Natural killer cell (primary cell): ENCODE measurements around the gene TTC7B. TPM values are rescaled to one million over a fixed set of nuclear protein-coding genes. Genes with fewer than 3 reads are reported as not detected.

ENCODE experiments used
- ATAC-seq, 3 donors: fragments of 150-1000 bp in 2 of 3; fragments of 200-7000 bp in 1 of 3; cut with Tn5 transposase; 1 replicate in 1 of 3; 2 replicates in 2 of 3; pipeline ENCODE4 v1.10.0; 2021; ENCODE audit warnings: mild to moderate bottlenecking in 2 of 3, moderate library complexity in 2 of 3
- DNase-seq, 2 donors: peaks; one replicate each; pipeline versions ENCODE4 v3.0.0 to v3.0.0-alpha.2; 2013 to 2021; ENCODE audit warnings: mixed read lengths in 1 of 2
- H3K27ac ChIP-seq: one replicate; pipeline ENCODE4 v1.5.1; 2013; ENCODE audit warnings: mild to moderate bottlenecking, low read length
- H3K27me3 ChIP-seq: one replicate; pipeline ENCODE4 v1.6.1; 2013; ENCODE audit warnings: low read length; ENCODE audit not compliant: control insufficient read depth, insufficient read depth
- H3K36me3 ChIP-seq: one replicate; pipeline ENCODE4 v1.6.1; 2013; ENCODE audit warnings: low read length; ENCODE audit not compliant: control insufficient read depth, insufficient read depth
- H3K4me1 ChIP-seq: one replicate; pipeline ENCODE4 v1.6.1; 2013; ENCODE audit warnings: low read length; ENCODE audit not compliant: control insufficient read depth, insufficient read depth
- H3K4me3 ChIP-seq: one replicate; pipeline ENCODE4 v1.5.1; 2013; ENCODE audit warnings: low read length
- H3K9me3 ChIP-seq: one replicate; pipeline ENCODE4 v1.6.1; 2013; ENCODE audit warnings: low read length; ENCODE audit not compliant: control insufficient read depth, insufficient read depth
- H3K27ac Mint-ChIP-seq, 2 donors: one replicate each; pipeline ENCODE4 v1.8.0; 2022; ENCODE audit warnings: mild to moderate bottlenecking in 2 of 2, mixed read lengths in 2 of 2, moderate library complexity in 1 of 2
- H3K27me3 Mint-ChIP-seq, 2 donors: one replicate each; pipeline ENCODE4 v1.8.0; 2022; ENCODE audit warnings: low read depth in 2 of 2, mixed read lengths in 2 of 2
- H3K36me3 Mint-ChIP-seq: one replicate; pipeline ENCODE4 v1.8.0; 2022; ENCODE audit warnings: mixed read lengths
- H3K4me1 Mint-ChIP-seq, 2 donors: one replicate each; pipeline ENCODE4 v1.8.0; 2022; ENCODE audit warnings: mixed read lengths in 2 of 2
- H3K4me3 Mint-ChIP-seq: one replicate; pipeline ENCODE4 v1.8.0; 2022; ENCODE audit warnings: mild to moderate bottlenecking, moderate library complexity, mixed read lengths
- H3K9me3 Mint-ChIP-seq, 2 donors: one replicate each; pipeline ENCODE4 v1.8.0; 2022; ENCODE audit warnings: mixed read lengths in 2 of 2
- CTCF ChIP-seq: fragments of 200-600 bp; IDR thresholded peaks from one replicate; pipeline ENCODE4 v1.8.0; 2022; ENCODE audit warnings: antibody characterized with exemption
- WGBS: methylation state at CpG from one replicate; pipeline ENCODE4 v1.1.7; 2013; ENCODE audit warnings: missing lambda C conversion rate; ENCODE audit not compliant: insufficient coverage; 5-methylcytosine and 5-hydroxymethylcytosine counted together
- intact Hi-C: fragments of 100-400 bp; cut with micrococcal nuclease; formaldehyde crosslinking; loops from one replicate; pipeline ENCODE4 v1.14.2; 2022
- total RNA-seq, 4 donors: library from RNA; stranded (reverse); fragments of 120-200 nt in 1 of 4; gene quantifications; one replicate each; pipeline versions ENCODE4 v1.2.3 to v1.2.4, GENCODE V29; 2013 to 2022

The TTC7B gene
- total RNA-seq, 3 donors from 2014 or later (not counting 1 experiment from before 2014, with no cell fraction given): 1.7 to 17.2 (median 5.9) TPM

- no peak overlapping the region for H3K27ac ChIP-seq
- intact Hi-C loops: no loop called here
- DNase-seq (no peak), ATAC-seq (no peak)
- no peaks in the 10 kb centered on the region for H3K4me1 ChIP-seq
- no peaks in the 10 kb centered on the region for H3K9me3 ChIP-seq
- H3K36me3 Mint-ChIP-seq: no peaks in the 10 kb centered on the region
- no peaks in the 10 kb centered on the region for H3K9me3 Mint-ChIP-seq
- no peaks in the 10 kb centered on the region for H3K4me1 Mint-ChIP-seq
- no peak overlapping the region for H3K27ac Mint-ChIP-seq
- no peak overlapping the region for H3K4me3 Mint-ChIP-seq
- no peaks in the 10 kb centered on the region for H3K27me3 Mint-ChIP-seq
- H3K36me3 ChIP-seq: no peaks in the 10 kb centered on the region
- H3K27me3 ChIP-seq: no peaks in the 10 kb centered on the region
- no peak for TF ChIP-seq CTCF
- H3K4me3 ChIP-seq: no peak overlapping the region
- WGBS: 78% methylated on average over 3 of the region's 3 CpGs
Observed at GRCh38 chr14:90850487-90850886, 34.3 kb upstream of the TTC7B start.

DNA sequence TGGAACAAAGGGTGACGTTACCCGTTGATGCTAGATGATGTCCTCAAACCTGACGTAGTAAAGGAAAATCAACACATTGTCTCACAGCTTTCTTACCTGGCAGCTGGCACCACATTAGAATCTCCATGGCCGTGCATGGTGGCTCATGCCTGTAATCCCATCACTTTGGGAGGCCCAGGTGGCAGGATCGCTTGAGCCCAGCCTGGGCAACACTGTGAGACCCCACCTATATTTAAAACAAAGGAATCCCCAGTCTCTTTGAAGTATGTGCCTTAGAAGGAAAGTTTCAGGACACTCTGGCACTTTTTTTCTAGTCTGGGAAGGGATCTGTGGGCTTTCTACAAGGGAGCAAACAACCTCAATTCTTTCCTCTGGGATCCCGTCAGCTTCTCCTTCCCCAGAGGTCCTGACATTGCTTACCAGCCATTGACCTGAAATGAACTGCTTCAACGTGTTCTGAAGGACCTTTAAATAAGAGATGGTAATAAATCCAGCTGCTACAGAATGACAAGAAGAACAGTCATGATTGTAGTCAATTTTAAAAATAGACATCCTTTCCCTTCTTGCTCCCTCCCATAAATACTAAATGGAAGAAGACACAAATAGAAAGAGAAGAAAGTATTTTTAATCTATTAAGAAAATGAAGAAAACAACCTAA, 33.7 kb upstream of the TTC7B start:
- intact Hi-C loops: no loop called here
- Mint-ChIP-seq H3K4me3 (no peak overlapping the region), H3K27ac (no peak overlapping the region), H3K27me3 (no peaks in the 10 kb centered on the region), H3K36me3 (no peaks in the 10 kb centered on the region), H3K9me3 (no peaks in the 10 kb centered on the region), H3K4me1 (no peaks in the 10 kb centered on the region)
- Histone ChIP-seq H3K9me3 (no peaks in the 10 kb centered on the region), H3K27ac (no peak overlapping the region), H3K4me1 (no peaks in the 10 kb centered on the region), H3K36me3 (no peaks in the 10 kb centered on the region), H3K4me3 (no peak overlapping the region), H3K27me3 (no peaks in the 10 kb centered on the region)
- TF ChIP-seq CTCF: no peak
- no peak for DNase-seq
- WGBS: 79% methylated on average over 7 of the region's 7 CpGs
- ATAC-seq: no peak

DNA sequence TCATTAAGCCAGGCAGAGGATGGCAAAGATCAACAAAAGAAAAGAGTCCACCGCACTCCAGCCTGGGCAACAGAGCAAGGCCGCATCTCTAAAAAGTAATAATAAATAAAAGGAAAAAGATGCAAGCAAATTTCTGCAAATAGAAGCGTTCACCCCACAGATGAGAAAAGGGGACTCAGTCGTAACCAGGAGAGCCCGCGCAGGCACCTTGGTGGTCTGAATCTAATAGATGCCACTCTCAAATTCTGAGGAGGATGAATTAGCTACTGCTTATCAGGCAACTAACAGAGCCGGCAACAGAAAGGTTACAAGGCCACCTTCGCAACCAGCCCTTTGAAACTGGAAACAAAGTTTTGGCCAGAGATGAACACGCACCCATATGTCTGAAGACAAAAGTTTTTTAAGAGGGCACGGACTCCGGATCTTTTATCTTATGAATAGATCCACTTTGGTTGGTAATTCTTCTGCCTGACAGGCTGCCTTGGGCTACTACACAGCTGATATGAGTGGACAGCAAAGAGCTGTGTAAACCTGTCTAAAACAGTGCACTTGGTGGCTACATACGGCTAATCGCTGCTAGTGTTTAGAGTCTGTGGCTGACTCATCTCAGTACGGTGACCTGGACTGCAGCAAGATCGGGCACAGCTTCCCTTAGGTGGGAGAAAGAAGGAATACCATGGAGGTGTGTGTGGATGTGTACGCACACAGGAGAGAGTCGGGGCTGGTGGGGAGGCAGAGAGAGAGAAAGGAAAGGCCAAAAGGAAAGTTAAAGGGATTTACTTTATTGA, 32.9 kb upstream of the TTC7B start:
- ATAC-seq (no peak), DNase-seq (no peak)
- no peaks in the 10 kb centered on the region for H3K27me3 Mint-ChIP-seq
- no peaks in the 10 kb centered on the region for H3K36me3 ChIP-seq
- H3K36me3 Mint-ChIP-seq: no peaks in the 10 kb centered on the region
- no peak overlapping the region for H3K27ac Mint-ChIP-seq
- WGBS: 95% methylated on average over 17 of the region's 17 CpGs
- TF ChIP-seq CTCF: no peak
- no peak overlapping the region for H3K4me3 Mint-ChIP-seq
- no peak overlapping the region for H3K4me3 ChIP-seq
- H3K27me3 ChIP-seq: no peaks in the 10 kb centered on the region
- no peak overlapping the region for H3K27ac ChIP-seq
- no peaks in the 10 kb centered on the region for H3K9me3 Mint-ChIP-seq
- H3K4me1 Mint-ChIP-seq: no peaks in the 10 kb centered on the region
- no peaks in the 10 kb centered on the region for H3K4me1 ChIP-seq
- intact Hi-C loops: no loop called here
- no peaks in the 10 kb centered on the region for H3K9me3 ChIP-seq
